GM12864 (cell line): Measurements from ENCODE around the gene HOXC9.

Experiments
- DNase-seq: peaks from one replicate; pipeline ENCODE4 v3.0.0-alpha.2; 2011; ENCODE audit warnings: low read depth
- H3K4me3 ChIP-seq: 2 replicates; pipeline ENCODE4 v1.5.1; 2011; ENCODE audit warnings: mild to moderate bottlenecking, low read depth, low read length, control low read depth
- TF ChIP-seq, protein P1 (sequence below): IDR thresholded peaks from 2 replicates; pipeline ENCODE4 v1.5.1; 2011; ENCODE audit warnings: low read depth, mild to moderate bottlenecking, moderate library complexity, low read length, control low read depth, inconsistent platforms; ENCODE audit errors: missing control alignments

HOXC9 gene

DNA sequence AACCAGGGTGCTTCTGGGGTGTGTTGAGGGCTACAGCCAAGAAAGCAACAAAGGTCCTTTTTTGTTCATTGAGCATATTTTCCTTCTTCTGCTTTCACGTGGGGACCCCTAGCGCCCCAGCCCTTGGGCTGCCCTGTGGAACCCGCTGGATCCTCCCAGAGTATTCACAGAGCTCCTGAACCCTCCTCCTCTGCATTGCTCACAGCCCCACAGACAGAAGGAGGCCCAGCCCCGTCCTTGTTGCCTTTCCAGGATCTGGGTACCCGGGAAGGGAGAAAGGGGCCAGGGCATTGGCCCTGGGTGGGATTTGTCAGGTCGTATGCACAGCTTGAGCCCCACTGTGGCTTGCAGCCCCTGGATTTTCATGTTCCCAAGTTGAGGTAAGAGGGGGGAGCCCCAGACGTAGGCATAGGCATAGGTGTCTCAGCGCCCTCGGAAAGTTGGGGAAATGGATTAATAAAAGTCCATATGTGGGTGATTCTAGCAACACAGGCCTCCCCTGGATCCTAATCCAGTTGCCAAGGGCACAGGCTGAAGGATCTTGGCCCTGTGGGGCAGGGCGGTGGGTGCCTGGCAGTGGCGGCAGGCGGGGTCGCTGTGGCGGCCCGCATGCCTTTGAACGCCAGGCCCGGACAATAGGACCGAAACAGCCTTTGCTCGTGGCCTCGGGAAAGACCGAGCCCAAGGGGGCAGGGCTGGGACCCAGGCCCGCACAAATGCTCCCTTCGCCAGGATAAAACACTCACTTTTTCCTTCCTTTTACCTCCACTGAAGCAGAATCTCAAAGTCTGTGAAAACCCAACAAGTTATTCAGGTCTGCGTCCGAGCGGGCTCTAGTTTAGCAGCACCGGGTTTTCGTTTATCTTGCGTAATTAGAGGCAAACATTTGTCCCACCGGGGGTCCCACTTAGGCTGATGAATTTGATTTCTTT, 18.1 kb upstream of the HOXC9 start:
- DNase-seq: no peak
- TF ChIP-seq, protein P1, sequence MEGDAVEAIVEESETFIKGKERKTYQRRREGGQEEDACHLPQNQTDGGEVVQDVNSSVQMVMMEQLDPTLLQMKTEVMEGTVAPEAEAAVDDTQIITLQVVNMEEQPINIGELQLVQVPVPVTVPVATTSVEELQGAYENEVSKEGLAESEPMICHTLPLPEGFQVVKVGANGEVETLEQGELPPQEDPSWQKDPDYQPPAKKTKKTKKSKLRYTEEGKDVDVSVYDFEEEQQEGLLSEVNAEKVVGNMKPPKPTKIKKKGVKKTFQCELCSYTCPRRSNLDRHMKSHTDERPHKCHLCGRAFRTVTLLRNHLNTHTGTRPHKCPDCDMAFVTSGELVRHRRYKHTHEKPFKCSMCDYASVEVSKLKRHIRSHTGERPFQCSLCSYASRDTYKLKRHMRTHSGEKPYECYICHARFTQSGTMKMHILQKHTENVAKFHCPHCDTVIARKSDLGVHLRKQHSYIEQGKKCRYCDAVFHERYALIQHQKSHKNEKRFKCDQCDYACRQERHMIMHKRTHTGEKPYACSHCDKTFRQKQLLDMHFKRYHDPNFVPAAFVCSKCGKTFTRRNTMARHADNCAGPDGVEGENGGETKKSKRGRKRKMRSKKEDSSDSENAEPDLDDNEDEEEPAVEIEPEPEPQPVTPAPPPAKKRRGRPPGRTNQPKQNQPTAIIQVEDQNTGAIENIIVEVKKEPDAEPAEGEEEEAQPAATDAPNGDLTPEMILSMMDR: no peak
- no peak overlapping the region for H3K4me3 ChIP-seq

DNA sequence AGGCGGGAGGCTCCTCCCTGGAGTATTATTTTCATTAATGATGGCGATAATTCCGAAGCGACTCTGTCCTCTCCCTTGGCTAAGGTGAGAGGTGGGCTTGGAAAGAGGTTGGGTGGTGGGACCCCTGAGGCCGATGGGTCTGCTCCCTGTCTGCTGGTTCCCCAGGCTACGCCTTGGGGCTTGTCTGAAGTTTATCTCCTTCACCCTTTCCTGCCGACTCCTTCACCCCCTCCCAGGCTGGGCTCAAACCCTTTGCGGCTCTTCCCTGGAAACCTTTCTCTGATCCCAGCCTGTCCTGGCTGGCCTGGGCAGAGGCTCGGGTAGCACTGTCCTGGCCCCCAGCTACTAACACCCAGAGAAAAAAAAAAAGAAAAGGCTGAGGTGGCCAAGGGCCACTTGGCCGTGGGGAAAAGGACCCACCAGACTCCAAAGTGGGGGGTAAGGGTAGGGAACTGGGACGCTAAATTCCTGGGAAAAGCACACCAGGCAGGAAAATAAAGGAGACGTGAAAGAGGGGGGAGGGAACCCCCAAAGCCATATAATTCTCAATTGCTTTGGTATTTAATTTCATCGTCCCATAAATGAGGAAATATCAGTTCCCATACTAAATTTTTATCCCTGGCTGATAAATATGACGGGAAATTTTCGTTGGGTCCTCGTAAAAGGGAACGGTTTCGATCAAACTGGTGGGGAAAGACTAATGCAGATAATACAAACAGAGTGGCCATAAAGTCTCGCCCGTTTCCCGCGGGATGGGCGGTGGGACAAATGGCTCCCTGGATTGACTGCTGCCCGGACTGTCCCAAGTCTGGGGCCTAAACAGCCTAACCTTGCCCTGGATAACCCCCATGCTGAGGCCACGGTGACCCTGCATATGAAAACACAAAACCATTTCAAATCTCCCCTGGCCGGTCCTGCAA, 17.1 kb upstream of the HOXC9 start:
- no peak overlapping the region for H3K4me3 ChIP-seq
- TF ChIP-seq, protein P1: no peak
- DNase-seq: no peak

DNA sequence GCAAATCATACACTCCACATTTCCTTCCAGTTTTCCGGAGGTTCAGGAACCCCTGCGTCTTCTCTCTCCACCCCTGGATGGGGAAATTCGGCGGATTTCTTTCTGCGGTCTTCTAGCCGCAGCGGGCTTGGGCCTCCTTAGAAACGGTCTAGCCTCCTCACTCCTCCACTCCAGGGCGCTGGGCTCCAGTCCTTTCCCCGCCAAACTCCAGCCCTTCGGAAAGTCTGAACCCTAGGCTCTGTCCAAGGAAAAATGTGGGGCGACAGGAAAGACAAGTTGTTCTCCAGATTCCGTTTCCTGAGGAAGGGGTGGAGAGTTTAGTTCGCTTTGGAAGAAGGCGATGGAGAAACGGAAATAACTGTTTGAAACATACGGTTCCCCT, 16.4 kb upstream of the HOXC9 start:
- no peak for DNase-seq
- H3K4me3 ChIP-seq: no peak overlapping the region
- TF ChIP-seq, protein P1: no peak

DNA sequence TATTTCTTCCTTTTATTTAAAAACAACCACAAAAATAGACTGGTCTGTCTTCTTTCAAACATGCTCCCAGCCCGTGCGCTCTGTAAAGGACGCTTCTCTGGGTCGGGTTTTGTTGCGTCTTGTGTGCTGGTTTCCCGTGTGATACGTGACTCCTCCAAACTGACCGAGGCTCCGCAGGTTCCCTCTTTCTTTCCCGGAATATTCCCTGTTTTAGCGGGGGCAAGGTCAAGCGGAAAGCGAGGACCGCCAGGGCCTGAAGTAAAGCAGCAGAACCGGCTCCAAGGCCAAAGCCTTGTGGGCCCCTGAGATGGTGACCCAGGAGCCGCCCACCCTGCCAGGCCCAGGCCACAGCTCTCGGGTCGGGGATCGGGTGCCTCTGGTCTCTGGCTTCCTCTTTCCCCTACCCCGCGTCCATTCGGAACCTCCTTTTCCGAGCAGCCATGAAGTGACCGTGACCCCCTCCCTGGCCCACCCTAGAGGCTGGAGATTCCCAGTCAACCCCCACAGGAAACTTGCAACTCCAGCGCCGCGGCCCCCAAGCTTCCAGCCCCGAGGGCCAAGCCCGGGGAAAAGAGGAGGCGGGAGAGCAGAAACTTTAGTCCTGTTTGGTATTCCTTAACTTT, 15.9 kb upstream of the HOXC9 start:
- no peak overlapping the region for H3K4me3 ChIP-seq

DNA sequence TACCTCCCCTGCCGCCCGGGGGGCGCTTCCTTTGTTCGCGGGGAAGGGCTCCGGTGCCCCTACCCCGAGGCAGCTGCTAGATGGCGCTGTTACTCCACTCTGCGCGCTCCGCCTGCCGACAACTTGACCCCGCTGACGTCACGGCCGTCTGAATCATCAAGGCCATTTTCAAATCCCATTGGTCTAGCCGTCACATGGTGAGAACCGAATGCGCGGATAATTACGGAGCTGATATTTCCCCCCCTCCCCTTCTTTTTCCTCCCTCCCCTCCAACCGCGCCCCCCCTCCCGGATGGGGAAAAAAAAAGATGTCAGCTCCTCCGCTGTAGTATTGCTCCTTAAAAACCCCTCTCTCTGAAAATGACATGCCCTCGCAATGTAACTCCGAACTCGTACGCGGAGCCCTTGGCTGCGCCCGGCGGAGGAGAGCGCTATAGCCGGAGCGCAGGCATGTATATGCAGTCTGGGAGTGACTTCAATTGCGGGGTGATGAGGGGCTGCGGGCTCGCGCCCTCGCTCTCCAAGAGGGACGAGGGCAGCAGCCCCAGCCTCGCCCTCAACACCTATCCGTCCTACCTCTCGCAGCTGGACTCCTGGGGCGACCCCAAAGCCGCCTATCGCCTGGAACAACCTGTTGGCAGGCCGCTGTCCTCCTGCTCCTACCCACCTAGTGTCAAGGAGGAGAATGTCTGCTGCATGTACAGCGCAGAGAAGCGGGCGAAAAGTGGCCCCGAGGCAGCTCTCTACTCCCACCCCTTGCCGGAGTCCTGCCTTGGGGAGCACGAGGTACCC, 14.9 kb upstream of the HOXC9 start, which contains the start of gene HOXC10:
TSS of gene HOXC10 (plus strand) at position 246 of the 791 bp plus-strand sequence. CDS start at position 360, 114 bp downstream.
- DNase-seq: no peak
- no peak within 1 kb of the TSS for H3K4me3 ChIP-seq
- TF ChIP-seq, protein P1: peak; percentile 77

More for the DNA sequence above, 15.9 kb upstream of the HOXC9 start:
- TF ChIP-seq, protein P1: no peak
- no peak for DNase-seq

DNA sequence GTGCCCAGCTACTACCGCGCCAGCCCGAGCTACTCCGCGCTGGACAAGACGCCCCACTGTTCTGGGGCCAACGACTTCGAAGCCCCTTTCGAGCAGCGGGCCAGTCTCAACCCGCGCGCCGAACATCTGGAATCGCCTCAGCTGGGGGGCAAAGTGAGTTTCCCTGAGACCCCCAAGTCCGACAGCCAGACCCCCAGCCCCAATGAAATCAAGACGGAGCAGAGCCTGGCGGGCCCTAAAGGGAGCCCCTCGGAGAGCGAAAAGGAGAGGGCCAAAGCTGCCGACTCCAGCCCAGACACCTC, 14.3 kb upstream of the HOXC9 start:
- DNase-seq: no peak
- H3K4me3 ChIP-seq: no peak overlapping the region
- TF ChIP-seq, protein P1: no peak
